Heart left ventricle (tissue), 16 donors: ENCODE results near the gene SPON2. TPM values are rescaled to one million over a fixed set of nuclear protein-coding genes. Genes with fewer than 3 reads are reported as not detected.

Source experiments
- ATAC-seq, 4 donors: fragments of 200-7000 bp; cut with Tn5 transposase; one replicate each; pipeline ENCODE4 v1.9.1; 2020 to 2022; ENCODE audit warnings: moderate library complexity in 4 of 4, mild to moderate bottlenecking in 3 of 4, moderate number of reproducible peaks in 1 of 4
- DNase-seq, 5 donors: peaks; one replicate each; pipeline ENCODE4 v3.0.0-alpha.2; 2020
- H3K27ac ChIP-seq, 12 donors: fragments of 200-600 bp; sonication (generic) in 4 of 12; one replicate each; pipeline versions ENCODE4 v1.5.0 to v1.8.0; 2016 to 2022; ENCODE audit warnings: mild to moderate bottlenecking in 2 of 12
- H3K27me3 ChIP-seq, 9 donors: fragments of 200-600 bp; sonication (generic) in 2 of 9; one replicate each; pipeline versions ENCODE4 v1.5.1 to v1.8.0; 2016 to 2022; ENCODE audit warnings: mild to moderate bottlenecking in 3 of 9
- H3K36me3 ChIP-seq, 9 donors: fragments of 200-600 bp; sonication (generic) in 2 of 9; one replicate each; pipeline versions ENCODE4 v1.5.0 to v1.8.0; 2018 to 2022; ENCODE audit warnings: mild to moderate bottlenecking in 2 of 9
- H3K4me1 ChIP-seq, 12 donors: fragments of 200-600 bp; sonication (generic) in 4 of 12; one replicate each; pipeline versions ENCODE4 v1.5.0 to v1.8.0; 2016 to 2022; ENCODE audit warnings: mild to moderate bottlenecking in 3 of 12
- H3K4me3 ChIP-seq, 12 donors: fragments of 200-600 bp; sonication (generic) in 4 of 12; one replicate each; pipeline versions ENCODE4 v1.5.0 to v1.8.0; 2017 to 2022; ENCODE audit warnings: mild to moderate bottlenecking in 9 of 12, moderate library complexity in 4 of 12
- H3K9me3 ChIP-seq, 12 donors: fragments of 200-600 bp; sonication (generic) in 4 of 12; one replicate each; pipeline versions ENCODE4 v1.5.0 to v1.8.0; 2016 to 2022; ENCODE audit warnings: mild to moderate bottlenecking in 1 of 12
- POLR2A ChIP-seq, 2 donors: fragments of 450-650 bp; IDR thresholded peaks; one replicate each; pipeline ENCODE4 v1.6.1; 2017; ENCODE audit warnings: antibody characterized with exemption in 2 of 2, mild to moderate bottlenecking in 2 of 2, moderate library complexity in 2 of 2
- WGBS, 4 donors: extraction: QIAGEN DNeasy Blood & Tissue Kit in 2 of 4; methylation state at CpG; one replicate each; pipeline versions ENCODE4 v1.1.5 to v1.1.7; 2013 to 2018; 5-methylcytosine and 5-hydroxymethylcytosine counted together
- intact Hi-C, 10 donors: fragments of 100-400 bp; cut with DNase I; formaldehyde crosslinking; loops; one replicate each; pipeline versions ENCODE4 v1.11.1 to v1.14.2; 2022
- polyA plus RNA-seq, 2 donors: library from polyadenylated mRNA; stranded (reverse); fragments of 200-250 nt; gene quantifications; one replicate each; pipeline ENCODE4 v1.2.3, GENCODE V29; 2013
- total RNA-seq, 9 donors: library from RNA; depleted of rRNA in 2 of 9; stranded (reverse); fragments of >200 nt in 2 of 9; fragmentation: NEBNext Ultra II Directional in 3 of 9; extraction: Animal tissue kit (Norgen Biotek cat#: 25700) in 3 of 9; gene quantifications; one replicate each; pipeline versions ENCODE4 v1.1.0 to v1.2.4, GENCODE V29; 2016 to 2023
- TF ChIP-seq, protein P1 (sequence below), 12 donors: fragments of 200-600 bp; sonication (generic) in 4 of 12; IDR thresholded peaks; one replicate each; pipeline versions ENCODE4 v1.5.0 to v1.8.0; 2018 to 2022; ENCODE audit warnings: antibody characterized with exemption in 12 of 12, mild to moderate bottlenecking in 5 of 12
- donor health status: ischemic (EF 13 %, LVEDD 7.1; RV severe dilation, severe dysfunction).
- donor health status: healthy with polysubstance abuse.
- donor health status: DM: no; HTN: yes; CAD: no.
- donor health status: DM: no; HTN: no; CAD: no.
- donor health status: ischemic (EF 25% LVEDD 6.9; RV normal size, moderate dysfunction).
- donor health status: ischemic (EF 25% LVEDD 5.7; RV mildly dilated, moderate dysfunction).
- donor health status: healthy.
- donor health status: DM: yes; HTN: yes; CAD: no.
- donor health status: ischemic (EF 35%, LVEDD 5.7; RV mildly dilated, moderate dysfunction).
- donor health status: nonischemic (EF 11% LVEDD 7.7; RV severe dilation, severe dysfunction).
- donor health status: DM: yes; HTN: yes; CAD: no.
- donor health status: PGD.
- donor health status: ischemic (EF 29% LVEDD 5.4; RV normal size, mild dysfunction).
- donor health status: nonischemic (EF 23%, LVEDD 6.1; RV moderate dilation, normal function).

Gene SPON2
- total and polyA plus RNA-seq, 11 donors = 7.8 to 36.3 (median 13.7) TPM

DNA sequence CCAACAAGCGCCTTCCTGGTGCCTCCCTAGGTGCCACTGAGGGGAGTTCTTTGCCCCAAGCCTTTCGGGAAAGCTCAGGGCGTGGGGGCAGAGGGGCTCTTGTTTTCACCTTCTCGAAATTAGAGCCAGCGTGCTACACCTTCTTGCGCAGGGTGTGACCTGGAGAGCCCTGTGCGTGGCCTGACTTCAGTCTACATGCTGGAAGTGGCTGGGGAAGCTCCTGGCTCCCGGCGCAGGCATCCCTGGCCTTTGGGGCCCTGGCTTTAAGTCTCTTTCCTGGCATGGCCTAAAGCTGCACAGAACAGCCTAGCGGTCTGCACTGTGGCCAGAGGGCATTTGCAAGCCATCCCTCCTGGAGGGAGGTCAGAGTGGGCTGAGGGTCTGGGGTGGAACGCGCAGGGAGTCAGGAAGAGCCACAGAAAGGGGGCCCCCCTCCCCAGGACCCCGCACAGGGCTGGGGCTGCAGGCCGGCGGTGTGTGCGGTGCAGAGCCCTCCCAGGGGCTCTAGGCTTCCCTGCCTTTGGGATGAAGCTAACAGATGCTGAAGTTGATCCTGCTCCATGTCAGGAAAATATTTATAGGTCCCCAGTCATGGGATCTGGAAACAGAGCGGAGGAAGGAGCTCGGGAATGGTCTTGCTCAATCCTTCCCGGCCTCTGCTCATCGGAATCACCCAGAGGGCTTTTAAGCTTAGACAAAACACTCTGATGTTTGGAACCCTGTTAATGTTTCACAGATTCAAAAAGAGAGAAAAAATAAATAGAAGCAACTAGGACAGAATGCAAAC, 781 bp upstream of the SPON2 start:
- DNase-seq (peak in 1 of 5 donors; percentile 56), ATAC-seq (peak; percentile 13 to 66 (median 52))
- H3K4me3 ChIP-seq = peak overlapping the region in 5 of 12 donors; percentile 10 to 33 (median 24)
- peak overlapping the region in 11 of 12 donors; percentile 59 to 82 (median 66) for H3K27ac ChIP-seq
- 46 to 54% (median 50%) methylated on average over 15 to 20 of the region's 20 CpGs for WGBS, 4 donors
- intact Hi-C loops = loop anchor here in 5 of 10 donors (2.0 to 5.0 kb wide), 4 partner anchors 20 to 39 kb away; no protein-coding TSS in a partner anchor
- TF ChIP-seq, protein P1, sequence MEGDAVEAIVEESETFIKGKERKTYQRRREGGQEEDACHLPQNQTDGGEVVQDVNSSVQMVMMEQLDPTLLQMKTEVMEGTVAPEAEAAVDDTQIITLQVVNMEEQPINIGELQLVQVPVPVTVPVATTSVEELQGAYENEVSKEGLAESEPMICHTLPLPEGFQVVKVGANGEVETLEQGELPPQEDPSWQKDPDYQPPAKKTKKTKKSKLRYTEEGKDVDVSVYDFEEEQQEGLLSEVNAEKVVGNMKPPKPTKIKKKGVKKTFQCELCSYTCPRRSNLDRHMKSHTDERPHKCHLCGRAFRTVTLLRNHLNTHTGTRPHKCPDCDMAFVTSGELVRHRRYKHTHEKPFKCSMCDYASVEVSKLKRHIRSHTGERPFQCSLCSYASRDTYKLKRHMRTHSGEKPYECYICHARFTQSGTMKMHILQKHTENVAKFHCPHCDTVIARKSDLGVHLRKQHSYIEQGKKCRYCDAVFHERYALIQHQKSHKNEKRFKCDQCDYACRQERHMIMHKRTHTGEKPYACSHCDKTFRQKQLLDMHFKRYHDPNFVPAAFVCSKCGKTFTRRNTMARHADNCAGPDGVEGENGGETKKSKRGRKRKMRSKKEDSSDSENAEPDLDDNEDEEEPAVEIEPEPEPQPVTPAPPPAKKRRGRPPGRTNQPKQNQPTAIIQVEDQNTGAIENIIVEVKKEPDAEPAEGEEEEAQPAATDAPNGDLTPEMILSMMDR (IDR thresholded peaks at IDR 0.05) = no peak
- TF ChIP-seq POLR2A (IDR thresholded peaks at IDR 0.05) = no peak
- peaks cover 8 to 43% (median 21%) of the 10 kb centered on the region in 9 donors for H3K27me3 ChIP-seq
- H3K36me3 ChIP-seq = peaks cover 0 to 10% (median 0%) of the 10 kb centered on the region in 9 donors
- no peaks in the 10 kb centered on the region for H3K9me3 ChIP-seq
- peaks cover 0 to 57% (median 30%) of the 10 kb centered on the region in 12 donors for H3K4me1 ChIP-seq

DNA sequence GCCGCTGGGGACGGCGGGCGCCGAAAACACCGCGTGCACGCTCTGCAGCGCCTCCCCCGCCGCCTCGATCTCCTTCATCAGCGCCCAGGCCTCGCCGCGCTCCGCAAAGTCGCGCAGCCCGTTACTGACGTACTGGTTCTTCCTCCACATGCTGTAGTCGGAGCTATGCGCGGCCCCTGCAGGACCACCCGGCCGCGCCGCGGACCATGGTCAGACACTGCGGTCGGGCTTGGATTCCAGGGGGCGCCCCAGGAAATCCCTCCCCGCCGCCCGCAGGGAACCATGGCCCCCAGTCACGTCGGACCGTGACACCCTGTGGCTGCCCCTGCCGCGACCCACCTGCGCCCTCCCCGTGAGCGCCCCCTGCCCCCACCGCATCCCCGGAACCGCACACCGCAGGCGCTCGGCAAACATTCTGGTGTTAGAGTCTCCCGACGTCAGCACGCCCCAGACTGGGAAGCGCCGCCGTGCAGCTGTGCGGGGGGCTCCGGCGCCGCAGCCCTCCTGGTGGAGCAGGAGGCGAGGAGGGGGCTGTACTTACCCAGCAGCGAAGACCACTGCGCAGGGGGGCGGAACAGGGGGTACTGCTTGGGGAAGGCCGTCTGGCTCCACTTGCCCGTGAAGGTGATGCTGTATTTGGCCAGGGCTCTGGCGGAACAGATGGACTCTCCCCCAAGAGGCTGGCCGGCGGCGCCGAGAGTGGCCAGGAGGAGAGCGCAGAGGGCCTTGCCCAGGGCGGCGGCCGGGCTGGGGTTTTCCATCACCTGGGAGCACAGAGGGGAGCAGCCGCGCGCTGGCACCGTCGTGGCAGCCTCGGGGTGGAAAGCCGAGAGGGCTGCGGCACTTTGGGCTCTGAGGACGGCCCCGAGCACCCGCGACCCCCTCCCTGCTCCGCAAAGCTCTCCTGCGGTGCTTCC, 814 bp downstream of the SPON2 start:
- intact Hi-C loops = loop anchor here in 5 of 10 donors (2.0 to 5.0 kb wide), 4 partner anchors 21 to 41 kb away; no protein-coding TSS in a partner anchor
- TF ChIP-seq, protein P1 (IDR thresholded peaks at IDR 0.05) = peak in 1 of 12 donors; percentile 9
- TF ChIP-seq POLR2A (IDR thresholded peaks at IDR 0.05) = no peak
- peak overlapping the region; percentile 13 to 74 (median 54) for H3K4me3 ChIP-seq
- peaks cover 0 to 57% (median 32%) of the 10 kb centered on the region in 12 donors for H3K4me1 ChIP-seq
- no peaks in the 10 kb centered on the region for H3K9me3 ChIP-seq
- peaks cover 0 to 10% (median 0%) of the 10 kb centered on the region in 9 donors for H3K36me3 ChIP-seq
- DNase-seq (peak in 1 of 5 donors; percentile 74), ATAC-seq (no peak)
- H3K27ac ChIP-seq = peak overlapping the region in 11 of 12 donors; percentile 21 to 82 (median 67)
- H3K27me3 ChIP-seq = peaks cover 8 to 43% (median 21%) of the 10 kb centered on the region in 9 donors
- 0 to 4% (median 3%) methylated on average over 17 to 88 of the region's 88 CpGs for WGBS, 4 donors

DNA sequence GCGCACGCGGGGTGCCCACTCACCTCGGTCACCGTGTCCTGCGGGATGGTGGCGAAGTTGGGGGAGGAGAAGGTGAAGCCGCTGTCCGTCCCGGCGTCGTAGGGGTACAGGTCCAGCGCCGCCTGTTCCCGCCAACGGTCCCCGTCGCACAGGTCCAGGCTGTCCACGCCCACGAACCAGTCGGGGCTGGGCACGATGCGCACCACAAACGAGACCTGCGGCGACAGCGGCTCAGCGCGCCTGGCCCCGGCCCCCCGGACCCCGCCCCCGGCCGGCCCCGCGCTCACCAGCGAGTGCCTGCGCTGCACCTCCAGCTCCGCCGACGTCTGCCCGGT, 1.4 kb downstream of the SPON2 start:
- Histone ChIP-seq H3K4me1 (peaks cover 0 to 57% (median 32%) of the 10 kb centered on the region in 12 donors), H3K9me3 (no peaks in the 10 kb centered on the region), H3K27ac (no peak overlapping the region), H3K27me3 (peaks cover 8 to 43% (median 21%) of the 10 kb centered on the region in 9 donors), H3K36me3 (peaks cover 0 to 10% (median 0%) of the 10 kb centered on the region in 9 donors), H3K4me3 (peak overlapping the region; percentile 13 to 74 (median 54))
- ATAC-seq = no peak
- TF ChIP-seq POLR2A (IDR thresholded peaks at IDR 0.05) = no peak
- TF ChIP-seq, protein P1 (IDR thresholded peaks at IDR 0.05) = no peak
- DNase-seq = no peak
- WGBS, 4 donors = 15 to 47% (median 18%) methylated on average over 26 to 42 of the region's 42 CpGs; no CpG with 5 or more reads in 1 of the 4 donors
- intact Hi-C loops = loop anchor here in 4 of 10 donors (5.0 kb wide), 2 partner anchors 36 to 41 kb away; no protein-coding TSS in a partner anchor
